ENCODE data around the gene OPN1MW.
"Not testable (repeated sequence)": the region's sequence is repeated elsewhere in the genome, so short reads cannot be mapped to it uniquely, and the experiment has no call there.

- TF ChIP-seq CTCF (IDR thresholded peaks at IDR 0.05); POLR2AphosphoS5 (IDR thresholded peaks at IDR 0.05; ENCODE audit: low read depth, low read length); REST (IDR thresholded peaks at IDR 0.05; ENCODE audit: insufficient read depth in 1 of 2, low read depth in 2 of 2, low read length in 1 of 2); TCF7L2 (IDR thresholded peaks at IDR 0.05; ENCODE audit: low read depth, low read length); SIN3A (IDR thresholded peaks at IDR 0.05; ENCODE audit: borderline replicate concordance, insufficient read depth, low read depth, low read length): not testable (repeated sequence)
These were observed 56.7 kb downstream of the OPN1MW start for GRCh38 chrX:154238939-154239559.

Measured in Panc1 (cell line).